ENCODE results near the gene LY86.
"Not testable (repeated sequence)": the region's sequence is repeated elsewhere in the genome, so short reads cannot be mapped to it uniquely, and the experiment has no call there.

Gene LY86

GRCh38 chr6:6655805-6656251 is 67.3 kb downstream of the LY86 start:
- DNase-seq = no peak

- no peak for DNase-seq
Measured at GRCh38 chr6:6656287-6656686, 67.8 kb downstream of the LY86 start.

- no peak for DNase-seq
Measured at GRCh38 chr6:6657085-6657819, 68.7 kb downstream of the LY86 start.

GRCh38 chr6:6657820-6658217 is 69.3 kb downstream of the LY86 start:
- no peak for DNase-seq

- DNase-seq = no peak
Measured at GRCh38 chr6:6659600-6660327, 71.2 kb downstream of the LY86 start.

- DNase-seq = no peak
Measured at GRCh38 chr6:6660339-6661045, 72.0 kb downstream of the LY86 start.

GRCh38 chr6:6661191-6661590 is 72.7 kb downstream of the LY86 start:
- no peak for DNase-seq

GRCh38 chr6:6661684-6662083 is 73.2 kb downstream of the LY86 start:
- no peak for DNase-seq

GRCh38 chr6:6663421-6664135 is 75.1 kb downstream of the LY86 start:
- DNase-seq = no peak

- no peak for DNase-seq
Measured at GRCh38 chr6:6665555-6666243, 77.2 kb downstream of the LY86 start.

GRCh38 chr6:6670150-6670549 is 81.6 kb downstream of the LY86 start:
- not testable (repeated sequence) for DNase-seq

GRCh38 chr6:6674872-6675271 is 86.4 kb downstream of the LY86 start:
- DNase-seq = no peak

- DNase-seq = peak; percentile 45
Measured at GRCh38 chr6:6676910-6677441, 88.5 kb downstream of the LY86 start.

GRCh38 chr6:6678185-6678671 is 89.7 kb downstream of the LY86 start:
- no peak for DNase-seq

GRCh38 chr6:6678811-6679210 is 90.3 kb downstream of the LY86 start:
- DNase-seq = no peak

- DNase-seq = no peak
Measured at GRCh38 chr6:6679633-6680032, 91.1 kb downstream of the LY86 start.

GRCh38 chr6:6680526-6680925 is 92.0 kb downstream of the LY86 start:
- DNase-seq = no peak

GRCh38 chr6:6681075-6681849 is 92.7 kb downstream of the LY86 start:
- no peak for DNase-seq

GRCh38 chr6:6682225-6682624 is 93.7 kb downstream of the LY86 start:
- no peak for DNase-seq

- DNase-seq = no peak
Measured at GRCh38 chr6:6683969-6684833, 95.7 kb downstream of the LY86 start.
